PFSK-1 (cell line): ENCODE results near the gene ONECUT2.

Experiments
- FOXP2 ChIP-seq: optimal IDR thresholded peaks from 2 replicates; pipeline ENCODE3; 2011; ENCODE audit warnings: borderline replicate concordance, control low read depth, inconsistent platforms; ENCODE audit not compliant: insufficient read depth; ENCODE audit errors: extremely low read length, extremely low read depth
- POLR2AphosphoS5 ChIP-seq: IDR thresholded peaks from 2 replicates; pipeline ENCODE4 v1.6.1; 2012; ENCODE audit warnings: low read depth, mild to moderate bottlenecking, control low read depth, low read length, moderate library complexity
- SIN3A ChIP-seq: IDR thresholded peaks from 2 replicates; pipeline ENCODE4 v1.6.1; 2012; ENCODE audit warnings: mild to moderate bottlenecking, low read length, moderate library complexity, borderline replicate concordance; ENCODE audit not compliant: insufficient read depth
- TAF1 ChIP-seq: IDR thresholded peaks from 2 replicates; pipeline ENCODE4 v1.6.1; 2012; ENCODE audit warnings: low read length, control low read depth, borderline replicate concordance; ENCODE audit not compliant: insufficient read depth
- TF ChIP-seq, protein P1 (sequence below), 2 experiments: IDR thresholded peaks; 2 replicates each; pipeline versions ENCODE4 v1.6.1 to v1.8.0; 2011 to 2012; ENCODE audit warnings: low read depth in 2 of 2, low read length in 2 of 2, control low read depth in 1 of 2, inconsistent platforms in 1 of 2, mild to moderate bottlenecking in 1 of 2, moderate library complexity in 1 of 2; ENCODE audit not compliant: insufficient read depth in 1 of 2

ONECUT2 gene

DNA sequence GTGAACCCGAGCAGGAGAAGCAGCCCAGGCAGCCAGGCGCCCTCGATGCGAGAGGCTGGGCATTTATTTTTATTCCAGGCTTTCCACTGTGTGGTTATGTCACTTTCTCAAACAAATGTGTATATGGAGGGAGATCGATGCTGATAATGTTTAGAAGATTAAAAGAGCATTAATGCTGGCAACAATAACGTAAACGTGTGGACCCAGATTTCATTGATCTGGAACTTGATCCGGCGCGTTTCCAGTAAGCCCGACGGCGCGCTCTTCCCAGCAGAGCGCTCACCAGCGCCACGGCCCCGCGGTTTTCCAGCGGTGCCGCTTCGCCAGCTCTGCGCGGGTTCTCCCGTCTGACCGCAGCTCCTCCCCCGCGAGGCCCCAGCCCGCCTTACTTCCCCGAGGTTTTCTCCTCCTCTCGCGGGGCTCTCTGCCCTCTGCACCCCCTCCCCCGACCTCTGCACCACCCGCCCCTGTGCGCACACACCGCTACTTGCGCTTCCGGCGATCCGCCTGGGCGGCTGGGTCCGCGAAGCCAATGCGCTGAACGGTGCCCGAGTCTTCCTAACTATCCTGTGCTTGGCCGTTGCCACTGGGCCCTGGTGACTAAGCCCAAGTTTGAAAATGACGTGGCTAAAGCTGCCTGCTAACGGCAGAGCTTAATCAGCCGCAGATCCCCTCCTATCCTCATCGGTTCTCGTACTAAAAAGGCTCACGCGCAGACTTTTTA is 6.1 kb downstream of the ONECUT2 start:
- TF ChIP-seq, protein P1, sequence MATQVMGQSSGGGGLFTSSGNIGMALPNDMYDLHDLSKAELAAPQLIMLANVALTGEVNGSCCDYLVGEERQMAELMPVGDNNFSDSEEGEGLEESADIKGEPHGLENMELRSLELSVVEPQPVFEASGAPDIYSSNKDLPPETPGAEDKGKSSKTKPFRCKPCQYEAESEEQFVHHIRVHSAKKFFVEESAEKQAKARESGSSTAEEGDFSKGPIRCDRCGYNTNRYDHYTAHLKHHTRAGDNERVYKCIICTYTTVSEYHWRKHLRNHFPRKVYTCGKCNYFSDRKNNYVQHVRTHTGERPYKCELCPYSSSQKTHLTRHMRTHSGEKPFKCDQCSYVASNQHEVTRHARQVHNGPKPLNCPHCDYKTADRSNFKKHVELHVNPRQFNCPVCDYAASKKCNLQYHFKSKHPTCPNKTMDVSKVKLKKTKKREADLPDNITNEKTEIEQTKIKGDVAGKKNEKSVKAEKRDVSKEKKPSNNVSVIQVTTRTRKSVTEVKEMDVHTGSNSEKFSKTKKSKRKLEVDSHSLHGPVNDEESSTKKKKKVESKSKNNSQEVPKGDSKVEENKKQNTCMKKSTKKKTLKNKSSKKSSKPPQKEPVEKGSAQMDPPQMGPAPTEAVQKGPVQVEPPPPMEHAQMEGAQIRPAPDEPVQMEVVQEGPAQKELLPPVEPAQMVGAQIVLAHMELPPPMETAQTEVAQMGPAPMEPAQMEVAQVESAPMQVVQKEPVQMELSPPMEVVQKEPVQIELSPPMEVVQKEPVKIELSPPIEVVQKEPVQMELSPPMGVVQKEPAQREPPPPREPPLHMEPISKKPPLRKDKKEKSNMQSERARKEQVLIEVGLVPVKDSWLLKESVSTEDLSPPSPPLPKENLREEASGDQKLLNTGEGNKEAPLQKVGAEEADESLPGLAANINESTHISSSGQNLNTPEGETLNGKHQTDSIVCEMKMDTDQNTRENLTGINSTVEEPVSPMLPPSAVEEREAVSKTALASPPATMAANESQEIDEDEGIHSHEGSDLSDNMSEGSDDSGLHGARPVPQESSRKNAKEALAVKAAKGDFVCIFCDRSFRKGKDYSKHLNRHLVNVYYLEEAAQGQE (IDR thresholded peaks at IDR 0.05; ENCODE audit: insufficient read depth in 1 of 2, low read depth in 2 of 2, low read length in 2 of 2) = no peak
- TF ChIP-seq SIN3A (no peak), FOXP2 (no peak), TAF1 (no peak), POLR2AphosphoS5 (no peak)

DNA sequence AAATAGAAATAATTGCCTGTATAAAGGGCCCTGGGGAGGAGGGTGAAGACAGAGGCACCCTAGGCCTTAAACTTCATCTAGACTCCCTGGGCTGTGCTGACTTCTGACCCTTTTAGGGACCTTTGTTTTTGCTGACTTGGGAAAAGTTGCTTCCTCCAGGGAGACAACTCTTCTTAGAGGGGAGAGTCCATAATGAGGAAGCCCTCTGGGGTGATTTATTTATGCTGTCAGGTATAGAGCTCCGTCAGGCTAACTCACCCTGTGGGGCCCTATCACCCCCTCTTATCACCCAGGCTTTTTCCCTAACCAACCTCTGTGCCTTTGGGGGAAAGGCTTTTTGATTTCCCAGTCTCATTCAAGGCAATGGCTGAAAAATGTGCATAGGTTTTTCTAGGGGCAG is 8.1 kb downstream of the ONECUT2 start:
- no peak for TF ChIP-seq POLR2AphosphoS5
- TF ChIP-seq, protein P1 (IDR thresholded peaks at IDR 0.05; ENCODE audit: insufficient read depth in 1 of 2, low read depth in 2 of 2, low read length in 2 of 2) = no peak
- TF ChIP-seq FOXP2 = no peak
- TF ChIP-seq SIN3A = no peak
- no peak for TF ChIP-seq TAF1

DNA sequence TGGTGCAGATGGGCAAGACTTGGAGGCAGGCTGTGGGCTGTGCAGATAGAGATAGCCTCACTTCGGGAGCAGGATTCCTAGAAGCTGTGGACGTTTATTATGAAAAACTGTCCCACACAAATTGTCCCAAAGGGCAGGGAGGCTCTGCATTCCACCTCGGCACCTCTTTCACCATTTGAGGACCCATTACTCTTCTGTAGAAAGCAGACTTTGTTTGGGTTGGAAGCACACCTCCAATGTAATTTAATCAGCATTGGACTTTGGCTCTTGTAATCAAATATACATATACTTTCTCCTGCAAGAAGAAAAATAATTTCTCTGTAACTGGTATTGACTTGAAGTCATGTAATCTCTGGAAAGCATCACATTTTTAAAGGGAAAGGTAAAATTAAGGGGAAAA is 8.5 kb downstream of the ONECUT2 start:
- TF ChIP-seq TAF1 (no peak), POLR2AphosphoS5 (no peak), FOXP2 (no peak), SIN3A (no peak)
- TF ChIP-seq, protein P1 (IDR thresholded peaks at IDR 0.05; ENCODE audit: insufficient read depth in 1 of 2, low read depth in 2 of 2, low read length in 2 of 2) = no peak

DNA sequence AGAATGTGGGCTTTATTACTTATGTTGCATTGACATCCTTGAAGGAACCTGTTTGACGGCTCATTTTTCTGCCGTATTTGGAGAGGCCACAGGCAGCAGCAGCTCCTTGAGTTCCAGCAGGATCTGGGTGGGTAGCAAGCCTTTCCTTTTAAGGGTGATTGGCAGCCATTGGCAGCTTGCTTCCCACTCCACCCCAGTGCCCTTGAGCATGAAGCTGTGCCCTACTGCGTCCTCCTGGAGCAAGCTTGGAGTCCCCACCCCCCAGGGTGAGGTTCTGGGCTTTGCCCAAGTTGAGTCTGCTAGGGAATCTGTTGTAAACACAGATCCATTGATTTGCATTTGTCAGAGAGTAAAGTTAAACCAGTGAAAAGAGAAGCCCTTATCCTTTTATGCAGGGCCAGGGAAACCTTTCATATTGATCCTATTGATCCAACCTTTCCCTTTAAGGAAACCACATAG is 9.2 kb downstream of the ONECUT2 start:
- no peak for TF ChIP-seq SIN3A

DNA sequence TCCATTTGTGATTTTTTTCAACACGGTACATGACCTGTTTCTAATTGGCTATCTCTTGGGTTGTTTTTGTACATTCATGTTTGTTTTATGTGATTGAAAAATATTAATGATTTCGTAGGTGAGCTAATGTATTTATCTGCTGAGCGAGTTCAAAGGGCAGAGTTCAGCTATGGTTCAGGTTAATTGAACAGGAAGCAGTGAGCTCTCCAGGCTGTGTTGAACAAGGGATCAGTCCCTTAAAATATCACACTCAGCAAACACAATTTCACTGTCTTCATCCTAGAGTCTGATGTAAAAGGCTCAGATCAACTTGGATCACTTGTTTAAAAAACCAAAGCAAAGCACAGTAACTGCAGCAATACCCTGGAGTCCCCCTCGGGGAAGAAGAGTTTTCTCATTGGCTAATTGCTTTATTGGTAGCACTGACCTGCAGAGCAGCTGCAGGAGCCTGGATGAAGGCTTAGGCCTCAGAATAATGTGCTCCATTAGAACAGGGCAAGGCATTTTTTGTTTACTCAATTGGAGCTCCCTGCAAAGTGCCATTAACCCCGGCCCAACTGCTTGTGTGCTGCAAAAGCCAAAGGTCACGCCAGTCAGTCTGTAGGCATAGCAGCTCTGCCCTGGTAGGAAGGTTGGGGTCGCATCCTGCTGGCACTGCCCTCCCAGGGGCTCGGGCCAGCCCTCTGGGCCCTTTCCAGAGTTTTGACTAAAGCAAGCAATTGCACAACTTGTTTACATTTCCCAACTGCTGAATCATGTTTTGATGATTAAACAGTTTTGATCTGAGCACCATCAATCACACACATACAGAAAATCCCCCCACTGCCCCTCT is 10.5 kb downstream of the ONECUT2 start:
- TF ChIP-seq FOXP2 (no peak), POLR2AphosphoS5 (no peak), TAF1 (no peak), SIN3A (no peak)
- TF ChIP-seq, protein P1 (IDR thresholded peaks at IDR 0.05; ENCODE audit: insufficient read depth in 1 of 2, low read depth in 2 of 2, low read length in 2 of 2) = no peak
